Neuronal stem cell (in vitro differentiated cells): ENCODE measurements around the gene ZNF846.

Experiments used
- DNase-seq: peaks from one replicate; pipeline ENCODE4 v3.0.0-alpha.2; 2013; ENCODE audit warnings: low spot score
- H2AFZ ChIP-seq: one replicate; pipeline ENCODE4 v1.6.1; 2013; ENCODE audit warnings: mild to moderate bottlenecking, low read length, inconsistent platforms
- H2AK5ac ChIP-seq: 2 replicates; pipeline ENCODE4 v1.6.1; 2013; ENCODE audit warnings: low read depth, mild to moderate bottlenecking, inconsistent platforms, low read length, moderate library complexity, mixed read lengths
- H2BK120ac ChIP-seq: 2 replicates; pipeline ENCODE4 v1.6.1; 2013; ENCODE audit warnings: low read depth, mild to moderate bottlenecking, inconsistent platforms, low read length, moderate library complexity, mixed read lengths
- H2BK12ac ChIP-seq: one replicate; pipeline ENCODE4 v1.6.1; 2013; ENCODE audit warnings: low read length, inconsistent platforms
- H2BK15ac ChIP-seq: 2 replicates; pipeline ENCODE4 v1.6.1; 2013; ENCODE audit warnings: mild to moderate bottlenecking, low read length, inconsistent platforms, mixed read lengths
- H2BK5ac ChIP-seq: one replicate; pipeline ENCODE4 v1.6.1; 2013; ENCODE audit warnings: inconsistent platforms, mild to moderate bottlenecking, low read length, moderate library complexity
- H3K14ac ChIP-seq: one replicate; pipeline ENCODE4 v1.6.1; 2013; ENCODE audit warnings: low read length, inconsistent platforms
- H3K18ac ChIP-seq: 2 replicates; pipeline ENCODE4 v1.6.1; 2013; ENCODE audit warnings: low read length, inconsistent platforms
- H3K23ac ChIP-seq: 2 replicates; pipeline ENCODE4 v1.6.1; 2013; ENCODE audit warnings: low read depth, mild to moderate bottlenecking, mixed read lengths, low read length, inconsistent platforms; ENCODE audit not compliant: poor library complexity
- H3K27ac ChIP-seq: replicated peaks from 3 replicates; pipeline ENCODE4 v1.5.1; 2013; ENCODE audit warnings: low read length, inconsistent platforms
- H3K27me3 ChIP-seq, 3 experiments: 2 replicates each; pipeline ENCODE4 v1.6.1; 2013; ENCODE audit warnings: low read length in 3 of 3, mild to moderate bottlenecking in 2 of 3, inconsistent platforms in 1 of 3, low read depth in 1 of 3, mixed read lengths in 1 of 3, moderate library complexity in 1 of 3; ENCODE audit not compliant: control insufficient read depth in 3 of 3, insufficient read depth in 3 of 3
- H3K36me3 ChIP-seq, 2 donors: replicated peaks in 1 of 2; 2 replicates each; pipeline ENCODE4 v1.6.1; 2013; ENCODE audit warnings: low read length in 2 of 2; ENCODE audit not compliant: control insufficient read depth in 2 of 2, insufficient read depth in 2 of 2
- H3K4ac ChIP-seq: 2 replicates; pipeline ENCODE4 v1.6.1; 2013; ENCODE audit warnings: inconsistent platforms, mild to moderate bottlenecking, low read length, moderate library complexity
- H3K4me1 ChIP-seq, 2 donors: 1 replicate in 1 of 2; 2 replicates in 1 of 2; pipeline ENCODE4 v1.6.1; 2013; ENCODE audit warnings: low read length in 2 of 2, low read depth in 1 of 2; ENCODE audit not compliant: control insufficient read depth in 2 of 2, insufficient read depth in 1 of 2
- H3K4me2 ChIP-seq: one replicate; pipeline ENCODE4 v1.6.1; 2013; ENCODE audit warnings: mild to moderate bottlenecking, low read length, inconsistent platforms; ENCODE audit not compliant: insufficient read depth, poor library complexity, severe bottlenecking
- H3K4me3 ChIP-seq, 2 donors: 2 replicates each; pipeline ENCODE4 v1.5.1; 2013; ENCODE audit warnings: low read length in 2 of 2, mild to moderate bottlenecking in 2 of 2, inconsistent platforms in 1 of 2, moderate library complexity in 1 of 2
- H3K79me1 ChIP-seq: one replicate; pipeline ENCODE4 v1.6.1; 2013; ENCODE audit warnings: low read depth, mild to moderate bottlenecking, inconsistent platforms, low read length, moderate library complexity
- H3K9ac ChIP-seq: one replicate; pipeline ENCODE4 v1.6.1; 2013; ENCODE audit warnings: mild to moderate bottlenecking, low read depth, low read length, inconsistent platforms; ENCODE audit not compliant: poor library complexity
- H3K9me3 ChIP-seq, 2 donors: replicated peaks in 1 of 2; 2 replicates each; pipeline versions ENCODE3 to v1.6.1; 2013; ENCODE audit warnings: low read length in 2 of 2, mild to moderate bottlenecking in 2 of 2, inconsistent platforms in 1 of 2, low read depth in 1 of 2, mixed read lengths in 1 of 2, moderate library complexity in 1 of 2; ENCODE audit not compliant: control insufficient read depth in 2 of 2, insufficient read depth in 1 of 2
- H4K8ac ChIP-seq: one replicate; pipeline ENCODE4 v1.6.1; 2013; ENCODE audit warnings: low read depth, mild to moderate bottlenecking, inconsistent platforms, low read length, moderate library complexity
- H4K91ac ChIP-seq: one replicate; pipeline ENCODE4 v1.6.1; 2013; ENCODE audit warnings: low read length, low read depth, mild to moderate bottlenecking, inconsistent platforms; ENCODE audit not compliant: poor library complexity
- WGBS, 2 donors: extraction: QIAGEN DNeasy Blood & Tissue Kit; methylation state at CpG; one replicate each; pipeline ENCODE4 v1.1.7; 2013; ENCODE audit warnings: missing lambda C conversion rate in 2 of 2, mixed read lengths in 1 of 2; ENCODE audit not compliant: insufficient read length in 2 of 2, insufficient replicate concordance in 1 of 2; ENCODE audit errors: extremely low coverage in 2 of 2; 5-methylcytosine and 5-hydroxymethylcytosine counted together

Gene ZNF846

DNA sequence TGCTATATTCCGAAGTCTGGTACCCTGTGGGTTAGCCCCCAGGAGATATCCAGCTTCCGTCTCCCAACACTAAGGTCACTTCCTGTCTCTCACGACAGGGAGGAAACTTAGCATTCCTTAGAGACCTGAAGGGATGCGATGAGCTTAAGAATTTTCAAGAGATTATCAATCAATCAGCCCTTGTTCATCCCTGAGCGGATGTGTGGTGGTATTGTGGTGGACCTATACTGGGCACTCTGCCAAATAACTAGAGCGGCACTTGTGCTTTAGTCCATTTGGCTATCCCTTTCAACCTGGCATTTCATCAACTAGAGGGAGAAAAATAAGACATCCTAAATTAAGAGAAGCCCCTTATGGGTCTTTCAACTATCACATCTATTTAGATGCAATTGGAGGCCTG is 62.7 kb downstream of the ZNF846 start:
- Histone ChIP-seq H4K8ac (no peak overlapping the region), H2AFZ (no peak overlapping the region), H3K4me3 (no peak overlapping the region), H3K23ac (no peak overlapping the region), H3K4ac (no peak overlapping the region), H3K9me3 (peaks cover 0 to 7% of the 10 kb centered on the region in 2 donors), H2BK120ac (no peak overlapping the region), H3K4me2 (no peak overlapping the region), H2AK5ac (no peak overlapping the region), H2BK15ac (no peak overlapping the region), H3K9ac (no peak overlapping the region), H3K4me1 (no peaks in the 10 kb centered on the region), H3K27me3 (no peaks in the 10 kb centered on the region), H3K14ac (no peak overlapping the region), H3K27ac (no peak overlapping the region), H3K36me3 (no peaks in the 10 kb centered on the region), H2BK5ac (no peak overlapping the region), H2BK12ac (no peak overlapping the region), H3K79me1 (no peaks in the 10 kb centered on the region), H4K91ac (no peak overlapping the region), H3K18ac (no peak overlapping the region)
- no peak for DNase-seq
- no CpG with 5 or more reads among the region's 6 CpGs for WGBS, 2 donors

DNA sequence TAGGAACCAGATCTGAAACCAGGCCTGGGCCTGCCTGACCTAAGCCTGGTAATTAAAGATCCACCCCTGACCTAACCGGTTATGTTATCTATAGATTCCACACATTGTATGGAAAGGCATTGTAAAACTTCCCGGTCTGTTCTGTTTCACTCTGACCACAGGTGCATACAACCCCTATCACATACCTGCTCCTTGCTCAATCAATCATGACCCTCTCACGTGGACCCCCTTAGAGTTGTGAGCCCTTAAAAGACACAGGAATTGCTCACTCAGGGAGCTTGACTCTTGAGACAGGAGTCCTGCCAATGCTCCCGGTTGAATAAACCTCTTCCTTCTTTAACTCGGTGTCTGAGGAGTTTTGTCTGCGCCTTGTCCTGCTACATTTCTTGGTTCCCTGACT is 66.4 kb downstream of the ZNF846 start:
- H3K9ac ChIP-seq, result no peak overlapping the region
- whole genome bisulfite sequencing, 2 donors, result no CpG with 5 or more reads among the region's 6 CpGs

More for the DNA sequence above, 66.4 kb downstream of the ZNF846 start:
- Histone ChIP-seq H3K14ac (no peak overlapping the region), H3K4me1 (no peaks in the 10 kb centered on the region), H2BK12ac (no peak overlapping the region), H4K91ac (no peak overlapping the region), H2BK15ac (no peak overlapping the region), H3K18ac (no peak overlapping the region), H3K23ac (no peak overlapping the region), H3K4me3 (no peak overlapping the region), H2BK5ac (no peak overlapping the region), H2BK120ac (no peak overlapping the region), H3K4me2 (no peak overlapping the region), H4K8ac (no peak overlapping the region), H2AK5ac (no peak overlapping the region), H3K9me3 (no peaks in the 10 kb centered on the region), H3K36me3 (no peaks in the 10 kb centered on the region), H3K27me3 (no peaks in the 10 kb centered on the region), H2AFZ (no peak overlapping the region), H3K4ac (no peak overlapping the region), H3K27ac (no peak overlapping the region), H3K79me1 (no peaks in the 10 kb centered on the region)
- no peak for DNase-seq
